GM15510 (cell line): ENCODE data around the gene WIPF3.

ENCODE experiments used
- POLR2A ChIP-seq: IDR thresholded peaks from 3 replicates; pipeline ENCODE4 v1.6.1; 2011; ENCODE audit warnings: borderline replicate concordance; ENCODE audit not compliant: insufficient read length; ENCODE audit errors: extremely low read depth

WIPF3 gene

DNA sequence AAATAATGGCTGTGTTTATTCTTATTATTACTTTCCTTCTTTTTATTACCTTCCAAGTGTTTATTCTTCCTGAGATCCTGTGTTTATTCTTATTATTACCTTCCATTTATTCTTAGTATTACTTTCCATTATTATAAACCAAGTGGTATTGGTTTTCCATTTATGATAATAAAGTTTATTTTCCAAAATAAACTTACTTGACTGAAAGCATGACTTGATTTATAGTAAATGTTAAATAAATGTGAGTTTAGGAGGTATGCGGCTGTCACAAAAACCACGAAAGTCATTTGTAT, 20.2 kb downstream of the WIPF3 start:
- TF ChIP-seq POLR2A, result no peak

DNA sequence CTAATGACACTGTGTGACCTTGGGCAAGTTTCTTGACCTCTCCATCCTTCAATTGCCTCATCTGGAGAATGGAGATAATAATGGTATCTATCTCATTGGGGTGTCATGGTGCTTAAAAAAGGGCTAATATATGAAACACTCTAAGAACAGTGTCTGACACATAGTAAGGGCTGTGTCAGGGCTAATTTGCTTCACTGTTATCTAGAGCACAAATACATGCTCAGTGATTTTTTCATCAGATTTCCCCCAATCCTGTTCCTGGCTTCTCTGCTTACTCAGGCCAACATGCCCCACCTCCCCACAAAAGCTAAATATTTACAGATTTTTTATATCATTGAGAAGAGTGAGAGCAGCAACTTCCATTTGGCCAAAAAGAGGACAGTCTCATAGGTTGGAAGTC, 20.6 kb downstream of the WIPF3 start:
- no peak for TF ChIP-seq POLR2A

DNA sequence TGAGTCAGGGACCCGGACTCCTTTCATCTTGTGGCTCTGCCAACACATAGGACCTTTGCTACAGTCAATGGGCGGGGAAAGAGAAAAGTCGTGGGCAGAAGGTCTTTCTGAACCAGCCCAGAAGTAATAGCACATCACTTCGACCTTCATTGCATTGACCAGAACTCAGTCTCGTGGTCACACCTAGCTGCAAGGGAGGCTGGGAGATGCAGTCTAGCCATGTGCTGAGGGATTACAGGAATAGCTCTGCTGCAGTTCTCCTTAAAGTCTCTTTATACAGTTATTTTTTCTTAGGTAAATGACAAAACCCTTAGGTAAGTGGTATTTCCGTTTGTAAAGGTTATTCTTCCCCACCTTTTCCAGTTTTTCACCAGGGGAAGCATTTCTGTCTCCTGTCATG, 25.4 kb downstream of the WIPF3 start:
- no peak for TF ChIP-seq POLR2A

DNA sequence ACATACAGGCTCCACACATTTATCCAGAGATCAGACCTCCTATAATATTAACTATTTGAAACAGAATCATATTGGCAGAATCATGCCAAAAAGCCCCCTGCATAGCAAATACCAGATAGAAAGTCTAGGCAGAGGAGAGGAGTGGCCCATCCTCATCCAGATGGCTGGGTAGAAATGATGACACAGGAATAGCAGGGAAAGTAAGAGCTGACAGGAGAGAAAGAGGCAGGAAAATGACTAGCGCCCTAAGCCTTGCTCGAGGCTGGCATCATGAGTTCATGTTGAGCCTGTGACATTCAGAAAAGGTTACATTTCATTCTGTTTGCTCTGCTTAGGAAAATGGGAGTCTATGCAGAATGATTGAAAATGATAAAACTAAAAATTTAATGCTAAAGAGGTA, 27.6 kb downstream of the WIPF3 start:
- TF ChIP-seq POLR2A, result no peak

DNA sequence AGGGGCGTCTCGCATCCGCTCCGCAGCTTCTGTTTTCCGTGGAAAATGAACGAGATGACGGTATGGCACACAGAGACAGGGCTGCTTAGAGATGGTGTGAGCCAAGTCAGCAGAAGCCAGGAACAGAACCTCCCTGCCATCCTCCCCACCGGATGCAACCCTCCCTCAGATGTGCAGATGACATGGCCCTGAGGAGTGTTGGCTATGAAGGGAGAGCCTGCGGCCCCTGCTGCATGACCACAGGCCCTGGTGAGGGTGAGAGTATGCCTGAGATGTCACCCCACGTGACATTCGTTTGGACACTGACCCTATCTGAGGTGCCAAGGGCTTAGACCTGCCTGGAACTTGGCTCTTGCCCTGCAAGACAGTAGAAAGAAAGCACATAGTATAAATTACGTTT, 29.4 kb downstream of the WIPF3 start:
- TF ChIP-seq POLR2A, result no peak

DNA sequence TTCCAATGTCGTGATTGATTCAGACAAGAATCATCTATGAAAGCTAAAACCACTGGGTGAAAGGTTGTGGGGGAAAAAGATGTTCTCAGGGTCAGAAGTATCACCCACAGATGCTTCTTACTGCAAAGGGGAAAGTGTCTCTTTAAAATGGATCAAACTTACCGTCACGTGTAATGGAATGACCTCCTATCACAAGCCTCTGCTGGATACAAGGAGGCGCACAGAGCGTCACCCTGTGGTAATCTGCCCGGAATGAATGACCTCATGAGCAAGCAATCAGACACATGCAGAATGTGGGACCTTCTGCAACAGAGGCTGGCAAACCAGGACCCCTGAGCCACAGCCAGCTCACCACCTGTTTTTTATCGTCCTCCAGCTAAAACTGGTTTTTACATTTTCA, 33.0 kb downstream of the WIPF3 start:
- no peak for TF ChIP-seq POLR2A

DNA sequence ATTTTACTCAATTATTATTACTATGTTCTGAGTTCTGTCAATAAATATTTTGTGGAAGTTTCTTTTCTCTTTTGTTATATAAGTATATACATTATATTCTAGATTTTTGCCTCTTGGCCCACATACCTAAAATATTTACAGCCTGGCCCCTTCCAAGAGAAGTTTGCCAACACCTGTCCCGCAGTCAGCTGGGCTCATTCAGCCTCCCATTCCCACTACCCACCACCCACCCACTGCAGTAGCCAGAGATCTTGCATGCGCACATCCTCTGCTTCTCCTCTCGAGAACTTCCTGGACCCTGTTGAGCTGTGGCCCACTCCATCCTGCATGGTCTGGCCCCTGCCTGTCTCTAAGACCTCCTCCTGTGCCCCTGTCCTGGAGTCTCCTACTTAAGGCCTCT, 33.6 kb downstream of the WIPF3 start:
- no peak for TF ChIP-seq POLR2A

DNA sequence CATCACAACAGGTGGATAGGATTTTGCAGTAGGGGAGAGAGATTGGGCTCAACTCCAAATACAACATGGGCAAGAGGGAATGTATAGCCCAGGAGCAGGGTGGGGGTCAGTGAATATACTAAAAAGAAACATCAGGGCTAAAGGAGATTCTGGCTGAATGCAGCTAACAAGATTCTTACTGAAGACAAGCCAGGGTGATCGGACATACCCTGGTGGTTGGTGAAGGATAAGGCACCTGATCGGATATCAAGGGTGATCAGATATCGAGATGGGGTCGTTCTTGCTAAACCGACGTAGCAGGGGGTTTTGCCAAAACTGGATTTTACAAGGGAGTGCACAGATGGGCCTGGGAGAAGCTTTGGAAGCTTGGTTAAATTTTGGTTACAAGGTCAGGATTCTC, 34.4 kb downstream of the WIPF3 start:
- TF ChIP-seq POLR2A, result no peak

DNA sequence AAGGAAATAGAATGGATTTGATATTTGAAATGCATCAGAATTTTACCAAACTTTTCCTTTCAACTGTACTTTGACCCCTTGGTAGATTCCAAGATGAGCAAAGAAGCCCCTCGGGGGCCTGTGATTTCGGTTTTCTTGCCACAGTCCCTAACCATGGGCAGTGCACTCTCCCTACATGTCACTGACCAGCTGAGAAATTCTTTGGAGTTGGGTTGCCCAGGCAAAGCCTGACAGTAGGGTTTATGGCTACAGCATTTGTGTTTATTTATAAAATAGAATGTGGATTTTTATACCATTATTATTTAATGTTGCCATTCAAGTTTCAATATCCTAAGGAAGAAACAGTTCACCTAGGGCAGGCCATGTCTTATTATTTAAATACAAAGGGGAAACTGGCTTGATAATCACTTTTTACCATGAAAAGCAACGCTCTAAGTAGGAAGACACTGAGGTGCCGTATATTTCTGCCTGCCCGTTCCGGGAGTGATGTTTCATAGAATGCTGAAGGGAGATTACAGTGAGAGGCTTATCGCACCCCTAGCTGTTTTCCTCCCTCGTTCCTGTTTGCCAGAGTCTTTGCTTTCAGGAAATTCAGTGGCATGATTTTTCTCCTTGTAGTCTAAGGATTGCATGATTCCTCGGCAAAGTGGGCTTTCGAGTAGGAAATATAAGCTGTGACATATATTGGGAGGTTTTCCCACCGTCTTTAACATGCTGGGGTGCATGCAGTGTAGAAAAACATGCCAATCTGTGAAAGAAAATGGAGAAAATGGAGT, 35.8 kb downstream of the WIPF3 start:
- no peak for TF ChIP-seq POLR2A

DNA sequence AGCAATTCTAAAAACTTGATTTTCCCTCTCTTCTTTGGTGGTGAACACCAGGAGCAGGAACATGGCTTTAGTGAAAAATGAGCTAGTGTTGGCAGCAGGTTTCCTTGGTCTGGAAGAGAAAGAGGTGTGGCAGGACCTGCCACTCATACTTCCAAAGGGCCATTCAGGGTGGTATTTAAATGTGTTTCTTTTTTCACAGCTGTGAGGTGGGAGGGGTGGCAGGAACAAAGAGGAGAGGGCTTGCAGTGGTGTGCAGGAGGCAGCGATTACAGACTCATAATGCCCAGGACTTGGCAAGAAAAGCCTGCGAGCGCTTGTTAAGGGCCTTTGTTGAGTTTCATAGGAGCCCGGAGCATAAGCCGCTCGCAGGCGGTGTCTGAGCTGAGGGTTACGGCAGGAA, 36.8 kb downstream of the WIPF3 start:
- TF ChIP-seq POLR2A, result no peak

DNA sequence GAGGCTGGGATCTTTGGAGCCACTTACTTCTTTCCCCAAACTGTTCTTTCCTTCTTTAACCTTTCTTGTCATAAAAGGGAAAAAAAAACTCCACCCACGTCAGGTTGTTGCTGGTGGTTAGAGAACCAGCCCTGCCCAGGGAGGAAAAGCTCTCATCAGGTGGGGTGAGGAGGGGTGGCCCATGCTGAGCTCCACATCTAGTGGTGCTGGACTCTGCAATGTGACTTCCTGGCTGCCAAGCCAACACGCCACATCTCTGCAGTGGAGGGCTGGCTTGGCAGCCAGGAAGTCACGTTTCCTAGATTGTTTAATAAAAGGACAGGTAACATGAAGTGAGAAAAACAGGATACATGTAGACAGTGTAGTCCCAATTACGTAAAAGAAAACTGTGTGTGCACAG, 37.4 kb downstream of the WIPF3 start:
- no peak for TF ChIP-seq POLR2A

DNA sequence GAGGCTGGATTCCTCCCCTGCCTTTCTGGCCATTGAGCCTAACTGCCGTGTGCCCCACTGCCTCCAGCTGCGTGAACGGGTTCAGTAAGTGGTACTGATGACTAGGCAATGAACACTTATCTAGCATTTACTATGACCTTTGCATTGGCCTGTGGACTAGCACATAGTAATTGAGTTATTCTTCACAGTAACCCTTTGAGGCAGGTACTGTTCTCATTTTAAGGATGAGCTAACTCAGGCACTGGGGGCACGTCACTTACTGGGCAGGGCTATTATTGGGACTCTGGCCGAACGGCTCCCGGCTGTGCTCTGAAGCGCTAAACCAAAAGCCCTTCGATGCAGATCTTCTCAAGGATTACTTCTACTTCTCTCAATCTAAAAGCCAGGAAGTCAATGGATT, 38.3 kb downstream of the WIPF3 start:
- no peak for TF ChIP-seq POLR2A

DNA sequence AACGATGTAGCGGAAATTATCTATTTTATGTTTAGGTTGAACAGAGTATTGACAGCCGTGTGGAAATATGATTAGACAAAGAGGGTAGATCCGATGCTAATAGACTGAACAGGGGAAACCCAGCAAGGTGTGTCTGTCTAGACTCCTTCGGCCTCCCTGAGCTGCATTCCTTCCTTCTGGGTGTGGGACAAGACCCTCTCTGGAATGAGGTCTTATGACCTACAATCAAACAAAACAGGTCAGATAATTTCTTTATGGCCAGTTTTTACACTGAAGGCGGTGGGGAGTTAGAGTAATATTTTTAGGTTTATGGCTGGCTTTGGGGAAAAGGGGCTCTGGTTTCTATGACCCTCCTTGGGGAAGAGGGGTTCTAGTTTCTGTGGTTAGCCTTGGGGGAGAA, 41.2 kb downstream of the WIPF3 start:
- no peak for TF ChIP-seq POLR2A

DNA sequence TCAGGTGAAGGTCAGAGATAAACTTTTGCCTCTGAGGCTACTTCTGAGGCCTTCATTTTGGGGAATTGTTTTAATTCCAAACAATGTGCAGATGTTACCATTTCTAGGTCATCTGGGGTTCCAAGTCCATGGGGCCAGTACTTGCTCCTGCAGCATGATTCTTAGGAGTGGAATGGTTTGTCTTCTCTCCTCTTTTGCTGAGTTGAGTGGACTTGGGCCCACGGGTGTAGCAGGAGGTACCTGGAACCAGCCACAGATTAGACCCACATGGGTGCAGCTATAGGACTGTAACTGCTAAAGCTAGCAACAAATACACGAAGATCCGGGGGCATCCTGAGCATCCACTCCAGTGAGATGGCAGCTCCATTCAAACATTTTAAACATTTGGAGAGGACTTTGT, 41.6 kb downstream of the WIPF3 start:
- TF ChIP-seq POLR2A, result no peak

DNA sequence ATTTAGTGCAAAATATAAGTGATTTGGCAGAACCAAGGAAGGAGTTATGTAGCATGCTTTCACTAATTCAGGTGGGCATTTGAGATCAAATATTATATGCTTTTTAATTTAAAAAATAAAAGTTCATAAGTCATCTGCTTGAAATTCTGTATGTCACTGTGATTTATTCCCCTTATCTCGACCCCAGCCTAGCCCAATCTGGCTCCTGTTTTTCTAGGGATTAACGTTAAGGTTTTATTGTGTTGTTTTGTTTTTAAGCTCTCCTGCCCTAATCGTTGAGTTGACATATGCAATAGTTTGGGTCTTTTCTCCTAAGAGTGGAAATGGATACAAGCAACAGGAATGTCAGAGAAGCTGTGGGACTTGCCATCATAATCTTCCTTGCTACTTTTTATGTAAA, 42.6 kb downstream of the WIPF3 start:
- TF ChIP-seq POLR2A, result no peak

DNA sequence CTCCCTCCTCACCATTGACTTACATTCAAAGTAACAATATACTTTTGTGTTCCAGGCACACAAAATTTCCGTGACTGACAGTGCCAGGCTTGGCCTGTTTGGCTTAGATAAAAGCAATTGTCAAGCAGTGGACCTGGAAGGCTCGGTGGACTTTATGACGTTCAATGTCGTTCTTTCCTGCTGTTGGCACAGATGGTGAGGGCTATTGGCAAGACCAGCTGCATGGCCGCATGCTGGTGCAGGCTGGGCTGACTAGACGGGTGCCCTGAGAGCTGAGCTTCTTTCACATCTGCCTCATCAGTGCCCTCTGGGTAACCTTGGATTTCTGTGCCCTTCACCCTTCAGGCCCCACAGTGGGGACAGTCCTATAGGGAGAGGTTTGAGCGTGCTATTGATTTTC, 45.2 kb downstream of the WIPF3 start:
- TF ChIP-seq POLR2A, result no peak

DNA sequence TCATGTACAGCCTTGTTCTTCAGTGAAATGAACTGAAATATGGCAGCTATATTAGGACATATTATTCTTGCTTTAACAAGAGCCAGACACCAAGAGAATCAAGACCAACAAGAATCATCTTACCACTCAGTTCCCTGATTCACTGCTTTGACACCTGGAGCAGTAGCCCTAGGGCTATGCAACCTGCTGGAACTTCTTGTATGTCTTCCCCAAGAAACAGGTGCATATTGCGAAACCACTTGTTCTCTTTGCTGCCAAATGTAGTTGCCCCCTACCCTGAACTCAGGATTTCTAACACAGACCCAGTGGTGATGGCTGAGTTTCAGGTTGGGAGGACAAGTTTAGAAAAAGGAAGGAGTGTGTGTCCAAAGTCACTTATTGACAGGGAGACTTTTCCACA, 46.1 kb downstream of the WIPF3 start:
- no peak for TF ChIP-seq POLR2A
